Measurements from ENCODE around the gene ERP44. TPM values are rescaled to one million over a fixed set of nuclear protein-coding genes. Genes with fewer than 3 reads are reported as not detected.

Gene ERP44
- polyA plus RNA-seq, 4 donors: 11.9 to 43.6 (median 21.1) TPM

- Histone ChIP-seq H3K9me3 (ENCODE audit: control insufficient read depth in 2 of 2, insufficient read depth in 1 of 2, low read depth in 1 of 2, low read length in 1 of 2) (no peaks in the 10 kb centered on the region), H3K36me3 (ENCODE audit: control insufficient read depth in 3 of 3, insufficient read depth in 2 of 3, low read depth in 1 of 3, low read length in 3 of 3) (peaks cover 4 to 10% (median 5%) of the 10 kb centered on the region in 3 donors), H3K27ac (ENCODE audit: low read depth in 1 of 3, low read length in 2 of 3) (no peak overlapping the region), H3K4me1 (ENCODE audit: control insufficient read depth in 3 of 3, insufficient read depth in 2 of 3, low read depth in 1 of 3, low read length in 2 of 3) (no peaks in the 10 kb centered on the region), H3K27me3 (ENCODE audit: control insufficient read depth in 3 of 3, insufficient read depth in 3 of 3, low read length in 3 of 3) (no peaks in the 10 kb centered on the region), H3K4me3 (ENCODE audit: low read depth in 1 of 3, low read length in 3 of 3) (no peak overlapping the region)
- FAIRE-seq (no peak), DNase-seq (peak in 1 of 2 donors; percentile 7)
- WGBS, 3 donors: 62 to 81% (median 76%) methylated on average over 4 of the region's 4 CpGs
Observed at GRCh38 chr9:100111235-100111634, 12.4 kb upstream of the ERP44 start.

- Histone ChIP-seq H3K27ac (ENCODE audit: low read depth in 1 of 3, low read length in 2 of 3) (no peak overlapping the region), H3K27me3 (ENCODE audit: control insufficient read depth in 3 of 3, insufficient read depth in 3 of 3, low read length in 3 of 3) (no peaks in the 10 kb centered on the region), H3K9me3 (ENCODE audit: control insufficient read depth in 2 of 2, insufficient read depth in 1 of 2, low read depth in 1 of 2, low read length in 1 of 2) (no peaks in the 10 kb centered on the region), H3K4me1 (ENCODE audit: control insufficient read depth in 3 of 3, insufficient read depth in 2 of 3, low read depth in 1 of 3, low read length in 2 of 3) (no peaks in the 10 kb centered on the region), H3K36me3 (ENCODE audit: control insufficient read depth in 3 of 3, insufficient read depth in 2 of 3, low read depth in 1 of 3, low read length in 3 of 3) (peaks cover 3 to 12% (median 9%) of the 10 kb centered on the region in 3 donors), H3K4me3 (ENCODE audit: low read depth in 1 of 3, low read length in 3 of 3) (no peak overlapping the region)
- WGBS, 3 donors: 57 to 86% (median 83%) methylated on average over 2 of the region's 2 CpGs
- DNase-seq: no peak
- FAIRE-seq: no peak
Observed at GRCh38 chr9:100108559-100108958, 9.8 kb upstream of the ERP44 start.

GRCh38 chr9:100106616-100107015, 7.8 kb upstream of the ERP44 start:
- FAIRE-seq (no peak), DNase-seq (no peak)
- Histone ChIP-seq H3K27ac (ENCODE audit: low read depth in 1 of 3, low read length in 2 of 3) (no peak overlapping the region), H3K9me3 (ENCODE audit: control insufficient read depth in 2 of 2, insufficient read depth in 1 of 2, low read depth in 1 of 2, low read length in 1 of 2) (no peaks in the 10 kb centered on the region), H3K4me1 (ENCODE audit: control insufficient read depth in 3 of 3, insufficient read depth in 2 of 3, low read depth in 1 of 3, low read length in 2 of 3) (no peaks in the 10 kb centered on the region), H3K27me3 (ENCODE audit: control insufficient read depth in 3 of 3, insufficient read depth in 3 of 3, low read length in 3 of 3) (no peaks in the 10 kb centered on the region), H3K36me3 (ENCODE audit: control insufficient read depth in 3 of 3, insufficient read depth in 2 of 3, low read depth in 1 of 3, low read length in 3 of 3) (peaks cover 3 to 12% (median 9%) of the 10 kb centered on the region in 3 donors), H3K4me3 (ENCODE audit: low read depth in 1 of 3, low read length in 3 of 3) (no peak overlapping the region)
- 74 to 86% (median 80%) methylated on average over 2 of the region's 2 CpGs for WGBS, 3 donors

GRCh38 chr9:100105861-100106260, 7.1 kb upstream of the ERP44 start:
- FAIRE-seq: no peak

GRCh38 chr9:100104314-100104713, 5.5 kb upstream of the ERP44 start:
- H3K27me3 ChIP-seq (ENCODE audit: control insufficient read depth in 3 of 3, insufficient read depth in 3 of 3, low read length in 3 of 3): no peaks in the 10 kb centered on the region
- H3K9me3 ChIP-seq (ENCODE audit: control insufficient read depth in 2 of 2, insufficient read depth in 1 of 2, low read depth in 1 of 2, low read length in 1 of 2): no peaks in the 10 kb centered on the region
- no peak overlapping the region for H3K27ac ChIP-seq (ENCODE audit: low read depth in 1 of 3, low read length in 2 of 3)
- H3K4me1 ChIP-seq (ENCODE audit: control insufficient read depth in 3 of 3, insufficient read depth in 2 of 3, low read depth in 1 of 3, low read length in 2 of 3): peaks cover 0 to 4% (median 0%) of the 10 kb centered on the region in 3 donors
- FAIRE-seq (no peak), DNase-seq (no peak)
- WGBS, 3 donors: 89 to 94% (median 90%) methylated on average over 4 of the region's 4 CpGs
- no peak overlapping the region for H3K4me3 ChIP-seq (ENCODE audit: low read depth in 1 of 3, low read length in 3 of 3)
- peaks cover 0 to 12% (median 7%) of the 10 kb centered on the region in 3 donors for H3K36me3 ChIP-seq (ENCODE audit: control insufficient read depth in 3 of 3, insufficient read depth in 2 of 3, low read depth in 1 of 3, low read length in 3 of 3)

More at GRCh38 chr9:100105861-100106260, 7.1 kb upstream of the ERP44 start:
- Histone ChIP-seq H3K27me3 (ENCODE audit: control insufficient read depth in 3 of 3, insufficient read depth in 3 of 3, low read length in 3 of 3) (no peaks in the 10 kb centered on the region), H3K36me3 (ENCODE audit: control insufficient read depth in 3 of 3, insufficient read depth in 2 of 3, low read depth in 1 of 3, low read length in 3 of 3) (peaks cover 0 to 12% (median 9%) of the 10 kb centered on the region in 3 donors), H3K4me1 (ENCODE audit: control insufficient read depth in 3 of 3, insufficient read depth in 2 of 3, low read depth in 1 of 3, low read length in 2 of 3) (no peaks in the 10 kb centered on the region), H3K27ac (ENCODE audit: low read depth in 1 of 3, low read length in 2 of 3) (no peak overlapping the region), H3K4me3 (ENCODE audit: low read depth in 1 of 3, low read length in 3 of 3) (no peak overlapping the region), H3K9me3 (ENCODE audit: control insufficient read depth in 2 of 2, insufficient read depth in 1 of 2, low read depth in 1 of 2, low read length in 1 of 2) (no peaks in the 10 kb centered on the region)
- WGBS, 3 donors: 50 to 88% (median 53%) methylated on average over 1 of the region's 1 CpG
- no peak for DNase-seq

- H3K27me3 ChIP-seq (ENCODE audit: control insufficient read depth in 3 of 3, insufficient read depth in 3 of 3, low read length in 3 of 3): no peaks in the 10 kb centered on the region
- peaks cover 0 to 6% (median 5%) of the 10 kb centered on the region in 3 donors for H3K36me3 ChIP-seq (ENCODE audit: control insufficient read depth in 3 of 3, insufficient read depth in 2 of 3, low read depth in 1 of 3, low read length in 3 of 3)
- H3K4me1 ChIP-seq (ENCODE audit: control insufficient read depth in 3 of 3, insufficient read depth in 2 of 3, low read depth in 1 of 3, low read length in 2 of 3): peaks cover 0 to 4% (median 4%) of the 10 kb centered on the region in 3 donors
- no peak overlapping the region for H3K27ac ChIP-seq (ENCODE audit: low read depth in 1 of 3, low read length in 2 of 3)
- no peak for DNase-seq
- no peak overlapping the region for H3K4me3 ChIP-seq (ENCODE audit: low read depth in 1 of 3, low read length in 3 of 3)
- WGBS, 3 donors: 86 to 92% (median 88%) methylated on average over 6 of the region's 6 CpGs
- H3K9me3 ChIP-seq (ENCODE audit: control insufficient read depth in 2 of 2, insufficient read depth in 1 of 2, low read depth in 1 of 2, low read length in 1 of 2): no peaks in the 10 kb centered on the region
- FAIRE-seq: no peak
Observed at GRCh38 chr9:100101608-100102007, 2.8 kb upstream of the ERP44 start.

- Histone ChIP-seq H3K27me3 (ENCODE audit: control insufficient read depth in 3 of 3, insufficient read depth in 3 of 3, low read length in 3 of 3) (no peaks in the 10 kb centered on the region), H3K4me1 (ENCODE audit: control insufficient read depth in 3 of 3, insufficient read depth in 2 of 3, low read depth in 1 of 3, low read length in 2 of 3) (peaks cover 0 to 7% (median 4%) of the 10 kb centered on the region in 3 donors), H3K9me3 (ENCODE audit: control insufficient read depth in 2 of 2, insufficient read depth in 1 of 2, low read depth in 1 of 2, low read length in 1 of 2) (no peaks in the 10 kb centered on the region), H3K27ac (ENCODE audit: low read depth in 1 of 3, low read length in 2 of 3) (peak overlapping the region in 1 of 3 donors; percentile 99), H3K36me3 (ENCODE audit: control insufficient read depth in 3 of 3, insufficient read depth in 2 of 3, low read depth in 1 of 3, low read length in 3 of 3) (peaks cover 0 to 4% (median 0%) of the 10 kb centered on the region in 3 donors), H3K4me3 (ENCODE audit: low read depth in 1 of 3, low read length in 3 of 3) (peak overlapping the region in 1 of 3 donors; percentile 69)
- 52 to 80% (median 58%) methylated on average over 2 of the region's 2 CpGs for WGBS, 3 donors
- FAIRE-seq (no peak), DNase-seq (peak; percentile 31 to 70)
Observed at GRCh38 chr9:100100146-100100667, 1.4 kb upstream of the ERP44 start.

GRCh38 chr9:100099722-100100042, 882 bp upstream of the ERP44 start:
- H3K27ac ChIP-seq (ENCODE audit: low read depth in 1 of 3, low read length in 2 of 3): peak overlapping the region; percentile 63 to 99 (median 88)
- 2 to 6% (median 3%) methylated on average over 10 of the region's 10 CpGs for WGBS, 3 donors
- peak overlapping the region; percentile 69 to 97 (median 71) for H3K4me3 ChIP-seq (ENCODE audit: low read depth in 1 of 3, low read length in 3 of 3)
- H3K9me3 ChIP-seq (ENCODE audit: control insufficient read depth in 2 of 2, insufficient read depth in 1 of 2, low read depth in 1 of 2, low read length in 1 of 2): no peaks in the 10 kb centered on the region
- DNase-seq: no peak
- H3K36me3 ChIP-seq (ENCODE audit: control insufficient read depth in 3 of 3, insufficient read depth in 2 of 3, low read depth in 1 of 3, low read length in 3 of 3): peaks cover 0 to 2% (median 0%) of the 10 kb centered on the region in 3 donors
- H3K27me3 ChIP-seq (ENCODE audit: control insufficient read depth in 3 of 3, insufficient read depth in 3 of 3, low read length in 3 of 3): no peaks in the 10 kb centered on the region
- no peak for FAIRE-seq
- peaks cover 0 to 7% (median 4%) of the 10 kb centered on the region in 3 donors for H3K4me1 ChIP-seq (ENCODE audit: control insufficient read depth in 3 of 3, insufficient read depth in 2 of 3, low read depth in 1 of 3, low read length in 2 of 3)
